Gastroesophageal sphincter (tissue), 3 donors: ENCODE data around the gene GAS2.

Source experiments
- POLR2A ChIP-seq, 2 donors: fragments of 450-650 bp; IDR thresholded peaks; one replicate each; pipeline ENCODE4 v1.6.1; 2017; ENCODE audit warnings: antibody characterized with exemption in 2 of 2, mild to moderate bottlenecking in 2 of 2, moderate library complexity in 1 of 2
- POLR2AphosphoS5 ChIP-seq: sonication (generic); formaldehyde crosslinking; IDR thresholded peaks from one replicate; pipeline ENCODE4 v1.6.1; 2017; ENCODE audit warnings: antibody characterized with exemption
- TF ChIP-seq, protein P1 (sequence below), 4 experiments: fragments of 200-600 bp in 2 of 4; fragments of 450-650 bp in 2 of 4; sonication (generic) in 1 of 4; IDR thresholded peaks; one replicate each; pipeline ENCODE4 v1.5.1; 2017 to 2019; ENCODE audit warnings: antibody characterized with exemption in 4 of 4, mild to moderate bottlenecking in 2 of 4, moderate library complexity in 2 of 4

DNA sequence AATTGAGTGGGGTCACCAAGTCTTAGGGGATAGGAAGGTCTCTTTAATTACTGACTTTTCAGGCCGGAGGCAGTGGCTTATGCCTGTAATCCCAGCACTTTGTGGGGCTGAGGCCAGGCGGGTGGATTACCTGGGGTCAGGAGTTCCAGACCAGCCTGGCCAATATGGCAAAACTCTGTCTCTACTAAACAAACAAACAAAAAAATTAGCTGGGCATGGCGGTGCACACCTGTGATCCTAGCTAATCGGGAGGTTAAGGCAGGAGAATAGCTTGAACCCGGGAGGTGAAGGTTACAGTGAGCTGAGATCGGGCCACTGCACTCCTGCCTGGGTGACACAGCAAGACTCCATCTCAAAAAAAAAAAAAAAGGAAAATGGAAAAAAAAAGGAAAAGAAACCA lies 39.0 kb upstream of the GAS2 start:
- TF ChIP-seq, protein P1, sequence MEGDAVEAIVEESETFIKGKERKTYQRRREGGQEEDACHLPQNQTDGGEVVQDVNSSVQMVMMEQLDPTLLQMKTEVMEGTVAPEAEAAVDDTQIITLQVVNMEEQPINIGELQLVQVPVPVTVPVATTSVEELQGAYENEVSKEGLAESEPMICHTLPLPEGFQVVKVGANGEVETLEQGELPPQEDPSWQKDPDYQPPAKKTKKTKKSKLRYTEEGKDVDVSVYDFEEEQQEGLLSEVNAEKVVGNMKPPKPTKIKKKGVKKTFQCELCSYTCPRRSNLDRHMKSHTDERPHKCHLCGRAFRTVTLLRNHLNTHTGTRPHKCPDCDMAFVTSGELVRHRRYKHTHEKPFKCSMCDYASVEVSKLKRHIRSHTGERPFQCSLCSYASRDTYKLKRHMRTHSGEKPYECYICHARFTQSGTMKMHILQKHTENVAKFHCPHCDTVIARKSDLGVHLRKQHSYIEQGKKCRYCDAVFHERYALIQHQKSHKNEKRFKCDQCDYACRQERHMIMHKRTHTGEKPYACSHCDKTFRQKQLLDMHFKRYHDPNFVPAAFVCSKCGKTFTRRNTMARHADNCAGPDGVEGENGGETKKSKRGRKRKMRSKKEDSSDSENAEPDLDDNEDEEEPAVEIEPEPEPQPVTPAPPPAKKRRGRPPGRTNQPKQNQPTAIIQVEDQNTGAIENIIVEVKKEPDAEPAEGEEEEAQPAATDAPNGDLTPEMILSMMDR (IDR thresholded peaks at IDR 0.05) = no peak
- TF ChIP-seq POLR2AphosphoS5 (no peak), POLR2A (IDR thresholded peaks at IDR 0.05) (no peak)
